ENCODE data around the gene CADM3.

GRCh38 chr1:159184201-159184600 lies 12.8 kb downstream of the CADM3 start:
- TF ChIP-seq POLR2AphosphoS5 (IDR thresholded peaks at IDR 0.05; ENCODE audit: low read depth) (no peak), CTCF (IDR thresholded peaks at IDR 0.05; ENCODE audit: insufficient read depth, low read length) (no peak), SPI1 (IDR thresholded peaks at IDR 0.05; ENCODE audit: borderline replicate concordance, low read depth) (no peak)
- TF ChIP-seq, protein P1, sequence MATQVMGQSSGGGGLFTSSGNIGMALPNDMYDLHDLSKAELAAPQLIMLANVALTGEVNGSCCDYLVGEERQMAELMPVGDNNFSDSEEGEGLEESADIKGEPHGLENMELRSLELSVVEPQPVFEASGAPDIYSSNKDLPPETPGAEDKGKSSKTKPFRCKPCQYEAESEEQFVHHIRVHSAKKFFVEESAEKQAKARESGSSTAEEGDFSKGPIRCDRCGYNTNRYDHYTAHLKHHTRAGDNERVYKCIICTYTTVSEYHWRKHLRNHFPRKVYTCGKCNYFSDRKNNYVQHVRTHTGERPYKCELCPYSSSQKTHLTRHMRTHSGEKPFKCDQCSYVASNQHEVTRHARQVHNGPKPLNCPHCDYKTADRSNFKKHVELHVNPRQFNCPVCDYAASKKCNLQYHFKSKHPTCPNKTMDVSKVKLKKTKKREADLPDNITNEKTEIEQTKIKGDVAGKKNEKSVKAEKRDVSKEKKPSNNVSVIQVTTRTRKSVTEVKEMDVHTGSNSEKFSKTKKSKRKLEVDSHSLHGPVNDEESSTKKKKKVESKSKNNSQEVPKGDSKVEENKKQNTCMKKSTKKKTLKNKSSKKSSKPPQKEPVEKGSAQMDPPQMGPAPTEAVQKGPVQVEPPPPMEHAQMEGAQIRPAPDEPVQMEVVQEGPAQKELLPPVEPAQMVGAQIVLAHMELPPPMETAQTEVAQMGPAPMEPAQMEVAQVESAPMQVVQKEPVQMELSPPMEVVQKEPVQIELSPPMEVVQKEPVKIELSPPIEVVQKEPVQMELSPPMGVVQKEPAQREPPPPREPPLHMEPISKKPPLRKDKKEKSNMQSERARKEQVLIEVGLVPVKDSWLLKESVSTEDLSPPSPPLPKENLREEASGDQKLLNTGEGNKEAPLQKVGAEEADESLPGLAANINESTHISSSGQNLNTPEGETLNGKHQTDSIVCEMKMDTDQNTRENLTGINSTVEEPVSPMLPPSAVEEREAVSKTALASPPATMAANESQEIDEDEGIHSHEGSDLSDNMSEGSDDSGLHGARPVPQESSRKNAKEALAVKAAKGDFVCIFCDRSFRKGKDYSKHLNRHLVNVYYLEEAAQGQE (IDR thresholded peaks at IDR 0.05; ENCODE audit: insufficient replicate concordance, low read depth) = no peak

Measured in HL-60 (cell line).